Ovary (tissue), 3 donors: ENCODE data around the gene NPRL2.

Source experiments
- CTCF ChIP-seq, 3 donors: fragments of 450-650 bp in 2 of 3; fragments of 200-600 bp in 1 of 3; IDR thresholded peaks; one replicate each; pipeline versions ENCODE4 v1.5.1 to v1.8.0; 2016 to 2022; ENCODE audit warnings: antibody characterized with exemption in 3 of 3, mild to moderate bottlenecking in 1 of 3
- EP300 ChIP-seq: sonication (generic); formaldehyde crosslinking; IDR thresholded peaks from one replicate; pipeline ENCODE4 v1.6.1; 2017; ENCODE audit warnings: antibody characterized with exemption
- POLR2A ChIP-seq: fragments of 450-650 bp; IDR thresholded peaks from one replicate; pipeline ENCODE4 v1.6.1; 2017; ENCODE audit warnings: antibody characterized with exemption, mild to moderate bottlenecking, moderate library complexity
- donor health status: DM: no; HTN: no; CAD: no.

DNA sequence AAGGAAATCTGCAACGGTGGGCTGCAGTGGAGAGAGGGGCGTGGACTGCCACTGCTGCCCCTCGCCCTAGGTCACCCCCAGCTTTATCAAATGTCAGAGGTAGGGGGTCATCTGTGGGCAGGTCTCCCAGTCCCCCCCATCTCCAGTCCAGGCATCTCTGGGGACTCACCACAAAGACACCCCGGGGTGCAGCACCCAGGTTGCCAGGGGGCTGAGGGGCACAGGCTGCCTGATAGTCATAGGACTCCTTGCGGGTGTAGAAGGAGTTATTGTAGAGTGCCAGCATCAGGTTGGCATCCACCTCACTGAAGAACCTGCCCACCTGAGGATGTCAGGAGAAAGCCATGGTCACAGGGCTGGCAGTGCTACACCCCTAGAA is 15.3 kb upstream of the NPRL2 start:
- TF ChIP-seq CTCF (IDR thresholded peaks at IDR 0.05) (no peak), POLR2A (no peak), EP300 (no peak)
